DOHH2 (cell line): Measurements from ENCODE around the gene CTNNA2.

Experiments used
- CTCF ChIP-seq: fragments of 200-600 bp; sonication (generic); IDR thresholded peaks from one replicate; pipeline ENCODE4 v1.5.1; 2014; ENCODE audit warnings: antibody characterized with exemption, mild to moderate bottlenecking, low read depth, low read length; ENCODE audit not compliant: poor library complexity, severe bottlenecking
- EZH2phosphoT487 ChIP-seq: fragments of 200-600 bp; sonication (generic); IDR thresholded peaks from 2 replicates; pipeline ENCODE4 v1.6.1; 2017; ENCODE audit warnings: borderline replicate concordance, mild to moderate bottlenecking, antibody characterized with exemption, low read length, moderate library complexity, mixed read lengths

- no peak for TF ChIP-seq CTCF
- no peak for TF ChIP-seq EZH2phosphoT487
Observed at GRCh38 chr2:80393991-80394390, 881.1 kb downstream of the CTNNA2 start.
